Measurements from ENCODE around the gene YWHAG. TPM values are rescaled to one million over a fixed set of nuclear protein-coding genes. Genes with fewer than 3 reads are reported as not detected.

The YWHAG gene
- total and polyA plus RNA-seq, 9 of the 15 experiments (the other 6 are each of a cell fraction or from before 2014, with no cell fraction given), result 30.4 to 246 (median 94.5) TPM

GRCh38 chr7:76392531-76393115 is 33.8 kb upstream of the YWHAG start (continued):
- TF ChIP-seq PBX2 (CRISPR knock-in tag; IDR thresholded peaks at IDR 0.05; ENCODE audit: low read depth) (no peak; the same call in 1 of the 2 replicates), PBX2 (tag; conservative IDR thresholded peaks at IDR 0.05; ENCODE audit: low read depth) (0 out of 2 replicates have a peak, but pooled peaks have one; percentile 24), EP300 (IDR thresholded peaks at IDR 0.05; ENCODE audit: low read length) (no peak), MTF1 (CRISPR knock-in tag; IDR thresholded peaks at IDR 0.05; ENCODE audit: borderline replicate concordance) (no peak), SLC30A9 (CRISPR knock-in tag; IDR thresholded peaks at IDR 0.05) (no peak), ZSCAN32 (CRISPR knock-in tag; IDR thresholded peaks at IDR 0.05) (no peak), SMARCA4 (IDR thresholded peaks at IDR 0.05) (0 out of 2 replicates have a peak, but pooled peaks have one; percentile 32), ZBTB34 (CRISPR knock-in tag; IDR thresholded peaks at IDR 0.05) (no peak), SOX6 (IDR thresholded peaks at IDR 0.05) (no peak), ZNF175 (CRISPR knock-in tag; IDR thresholded peaks at IDR 0.05; ENCODE audit: low read depth) (peak; percentile 53; the same call in 1 of the 2 replicates), POLR2B (IDR thresholded peaks at IDR 0.05; ENCODE audit: low read depth, partially characterized antibody) (peak; percentile 1), NCOA2 (IDR thresholded peaks at IDR 0.05; ENCODE audit: partially characterized antibody in 2 of 2) (no peak), ZFX (CRISPR knock-in tag; IDR thresholded peaks at IDR 0.05) (peak; percentile 18; the same call in 1 of the 2 replicates), DNMT1 (IDR thresholded peaks at IDR 0.05) (no peak), ASH1L (IDR thresholded peaks at IDR 0.05; ENCODE audit: borderline replicate concordance, low read depth, partially characterized antibody) (no peak), ZNF518B (CRISPR knock-in tag; IDR thresholded peaks at IDR 0.05) (no peak), ZNF263 (CRISPR knock-in tag; IDR thresholded peaks at IDR 0.05; ENCODE audit: borderline replicate concordance) (no peak)
